SIG-M5 (cell line): ENCODE measurements around the gene FBXW4.
A peak's percentile ranks its signal among the peaks of the same experiment; 100 is the strongest.

Experiments used
- DNase-seq: peaks from one replicate; lab custom pipeline; 2025; lab: John Stamatoyannopoulos, UW

Gene FBXW4

DNA sequence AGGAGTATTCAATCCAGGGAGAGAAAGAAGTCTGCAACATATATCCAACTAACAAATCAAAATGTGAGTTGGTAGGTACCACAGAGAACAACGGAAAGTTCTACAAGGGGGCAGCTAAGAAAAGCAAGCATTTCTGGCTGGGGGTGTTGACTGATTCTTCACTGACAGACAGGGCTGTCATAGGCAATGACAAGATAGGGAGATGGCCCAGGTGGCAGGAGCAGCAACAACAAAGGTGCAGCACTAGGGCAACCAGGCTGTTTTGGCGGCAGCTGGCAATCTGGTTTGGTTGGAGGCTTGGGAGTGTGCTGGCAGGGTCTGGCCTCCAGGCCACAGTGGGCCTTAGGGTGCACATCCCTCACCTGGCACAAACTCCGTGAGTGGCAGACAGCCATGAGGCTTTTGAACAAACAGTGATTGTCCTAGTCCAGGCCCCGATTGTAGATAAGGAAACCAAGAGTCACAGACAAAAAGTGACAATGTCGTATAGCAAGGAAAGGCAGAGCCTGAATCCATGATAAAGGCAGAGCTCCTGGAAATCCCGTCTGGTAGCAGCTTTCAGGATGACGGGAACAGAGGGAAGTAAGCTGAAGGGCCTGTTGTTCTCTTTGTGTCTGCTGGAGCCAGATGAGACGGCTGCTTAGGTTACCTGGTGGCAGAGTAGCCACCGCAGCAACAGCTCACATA lies 78.4 kb downstream of the FBXW4 start:
- DNase-seq, result no peak

DNA sequence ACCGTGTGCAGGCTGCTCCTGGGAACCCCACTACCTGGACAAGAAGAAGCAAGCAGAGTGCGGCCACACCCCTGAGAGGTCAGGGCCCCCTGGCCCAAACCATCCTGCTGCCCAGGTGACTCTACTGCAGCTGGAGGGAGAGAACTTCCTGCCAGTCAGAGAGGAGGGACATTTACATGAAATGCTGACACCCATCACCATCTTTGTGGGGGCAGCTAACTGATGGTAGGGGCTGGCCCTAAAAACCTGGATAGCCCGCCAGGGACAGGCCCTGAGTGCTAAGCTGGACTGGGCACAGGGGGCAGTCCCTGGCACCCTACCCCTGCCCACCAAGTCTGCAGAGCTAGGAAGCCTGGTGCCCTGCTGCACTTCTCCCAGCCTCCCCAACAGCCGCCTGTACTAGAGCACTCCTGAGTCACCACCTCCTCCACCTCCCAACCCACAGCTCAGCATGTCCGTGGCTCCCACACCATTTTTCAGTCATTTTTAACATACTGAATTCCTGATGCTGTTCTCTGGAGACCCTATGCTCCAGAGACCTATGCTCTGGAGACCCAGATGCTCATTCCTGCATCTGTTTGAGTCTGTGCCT lies 79.3 kb downstream of the FBXW4 start:
- DNase-seq, result no peak

DNA sequence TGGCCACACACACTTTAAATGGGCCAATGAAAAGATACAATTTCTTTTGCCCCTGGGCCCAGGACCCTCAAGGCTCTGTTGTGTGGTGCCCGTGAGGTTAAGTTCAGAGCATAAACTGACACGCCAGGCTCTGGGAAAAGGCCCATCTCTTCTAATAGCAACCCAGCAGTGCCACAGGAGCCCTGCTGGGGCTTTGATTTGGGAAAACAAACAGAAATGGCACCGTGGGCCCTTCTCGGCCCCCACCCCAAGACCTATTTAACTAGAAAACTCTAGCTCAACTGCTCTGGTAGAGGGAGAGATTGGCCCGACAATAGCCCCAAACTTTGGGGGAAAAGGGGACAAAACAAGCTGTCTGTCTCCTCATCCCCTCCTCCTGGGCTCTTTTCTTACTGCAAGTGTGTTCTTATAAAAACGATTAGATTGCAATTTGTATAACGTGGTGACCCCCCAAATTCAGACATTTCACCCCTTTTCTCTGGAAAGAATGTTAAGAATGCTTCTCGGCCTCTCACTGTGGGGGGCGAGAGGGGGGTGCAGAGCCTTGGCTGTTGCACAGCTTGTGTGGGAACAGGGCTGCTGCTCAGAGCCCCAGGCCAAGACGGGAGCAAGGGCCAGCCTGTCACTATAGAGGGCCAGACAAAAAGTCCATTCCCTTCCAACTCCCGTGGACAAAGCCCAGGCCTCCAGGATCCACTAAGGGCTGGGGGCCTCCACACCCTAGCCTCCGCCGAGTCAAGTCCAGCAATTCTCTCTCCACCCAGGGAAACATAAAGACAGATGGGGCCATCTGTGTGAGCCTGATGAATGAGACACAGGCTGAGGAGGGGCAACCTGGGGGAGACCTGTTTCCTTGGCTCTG lies 80.1 kb downstream of the FBXW4 start:
- DNase-seq, result no peak

DNA sequence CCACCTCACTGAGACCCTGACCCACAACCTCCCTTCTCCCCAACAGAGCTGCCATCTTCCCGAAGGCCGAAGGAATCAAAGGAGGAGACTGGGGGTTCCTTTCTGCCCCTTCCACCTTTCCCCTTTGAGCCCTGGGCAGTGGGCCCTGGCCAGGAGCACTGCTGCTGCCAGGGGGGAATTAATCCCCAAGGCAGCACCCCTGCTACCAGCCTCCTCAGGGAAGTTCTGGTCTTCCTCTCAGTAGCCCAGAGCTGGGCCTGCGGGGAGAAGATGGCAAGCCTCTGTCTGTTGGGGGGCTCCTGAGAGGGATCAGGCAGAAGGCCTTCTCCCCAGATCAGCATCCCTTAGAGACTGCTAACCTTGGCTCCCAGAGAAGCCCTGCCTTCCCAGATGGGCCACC lies 81.3 kb downstream of the FBXW4 start:
- DNase-seq, result no peak

DNA sequence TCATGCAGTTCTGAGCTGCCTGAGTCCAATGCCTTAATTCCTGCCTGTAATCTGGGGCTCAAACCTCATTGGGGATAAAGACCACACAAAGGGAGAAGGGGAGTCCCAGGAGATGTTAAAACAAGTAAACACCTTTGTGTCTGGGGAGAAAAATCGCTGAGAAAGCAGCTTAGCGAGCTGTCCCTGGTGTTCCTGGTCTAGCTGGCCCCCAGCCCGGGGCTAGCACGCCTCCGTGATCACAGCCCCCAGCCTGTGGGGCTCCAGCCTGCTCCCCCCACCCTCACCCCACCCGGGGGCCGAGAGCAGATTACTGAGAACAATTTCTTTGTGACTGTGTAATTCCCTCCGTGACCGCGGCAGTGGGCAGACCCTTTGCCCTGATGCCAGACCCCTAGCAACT lies 82.1 kb downstream of the FBXW4 start:
- DNase-seq, result no peak

DNA sequence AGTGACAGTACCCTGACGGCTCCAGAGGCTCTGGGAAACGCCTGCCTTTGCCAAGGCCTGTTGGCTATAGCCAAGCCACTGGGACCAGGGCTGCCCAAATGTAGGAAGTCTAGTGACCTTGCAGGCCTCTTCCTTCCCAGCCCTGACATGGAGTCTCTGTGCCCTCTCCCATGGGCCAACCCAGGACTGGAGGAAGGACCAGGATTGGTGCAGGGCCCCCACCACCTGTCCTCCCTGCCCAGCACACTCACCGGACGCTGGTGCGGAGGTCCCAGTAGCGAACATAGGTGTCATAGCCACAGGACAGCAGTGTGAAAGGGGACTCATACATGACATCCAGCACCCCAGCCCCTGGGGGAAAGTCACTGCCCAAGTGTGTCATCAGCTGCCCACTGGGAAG lies 82.9 kb downstream of the FBXW4 start:
- no peak for DNase-seq

DNA sequence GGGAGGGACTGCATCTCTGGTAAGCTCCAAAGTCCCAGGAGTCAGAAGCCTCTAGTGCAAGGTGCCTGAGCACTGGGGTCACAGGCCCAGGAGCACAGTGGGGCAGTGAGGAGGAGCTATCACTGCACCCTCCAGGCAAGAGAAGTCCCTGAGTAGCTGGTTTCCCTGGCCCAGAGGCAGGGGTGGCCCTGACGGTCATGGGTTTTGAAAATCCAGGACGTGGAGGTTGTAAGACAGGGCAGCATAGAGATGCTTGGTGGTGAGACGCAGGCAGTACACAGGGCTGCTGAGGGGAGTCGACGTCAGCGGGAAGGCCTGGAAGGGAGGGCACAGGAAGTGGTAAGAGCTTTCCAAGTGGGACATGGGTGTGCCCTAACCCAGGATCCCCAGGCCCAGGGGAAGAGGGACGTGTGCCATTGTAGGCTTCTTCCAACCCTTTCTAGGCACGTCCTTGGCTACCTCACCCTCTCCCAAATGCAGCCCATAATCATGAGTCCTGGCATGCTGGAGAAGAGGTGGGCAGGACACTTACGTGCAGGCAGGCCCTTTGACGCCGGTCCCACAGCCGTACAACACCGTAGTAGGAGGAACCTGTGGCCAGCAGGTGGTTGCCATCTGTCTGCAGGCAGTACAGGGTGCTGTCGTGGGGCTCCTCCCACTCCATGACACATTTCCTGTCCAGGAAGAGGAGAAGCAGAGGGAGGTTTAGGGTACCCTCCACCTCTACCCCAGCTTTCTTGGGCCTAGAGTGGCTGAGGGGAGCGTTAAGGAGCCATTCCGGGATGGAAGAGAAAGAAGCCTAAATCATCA lies 83.7 kb downstream of the FBXW4 start:
- DNase-seq, result no peak

DNA sequence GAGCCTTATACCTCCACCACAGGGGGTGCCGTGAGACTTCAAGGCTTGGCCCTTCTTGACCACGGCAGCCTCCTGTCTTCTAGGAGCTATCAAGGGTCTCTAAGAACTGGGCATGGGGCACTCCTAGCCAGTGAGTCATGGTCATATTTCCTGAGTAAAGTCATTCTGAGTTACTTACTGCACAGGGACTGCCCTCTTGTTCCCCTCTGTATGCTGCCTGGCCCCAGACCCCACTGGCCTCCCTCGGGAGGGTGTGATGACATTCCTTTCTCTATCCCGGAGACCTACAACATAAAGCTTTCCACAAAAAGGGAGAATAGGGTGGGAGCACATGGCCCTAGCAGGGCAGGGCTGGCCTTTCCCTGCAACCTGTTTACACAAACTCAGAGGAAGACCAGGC lies 85.5 kb downstream of the FBXW4 start:
- no peak for DNase-seq

DNA sequence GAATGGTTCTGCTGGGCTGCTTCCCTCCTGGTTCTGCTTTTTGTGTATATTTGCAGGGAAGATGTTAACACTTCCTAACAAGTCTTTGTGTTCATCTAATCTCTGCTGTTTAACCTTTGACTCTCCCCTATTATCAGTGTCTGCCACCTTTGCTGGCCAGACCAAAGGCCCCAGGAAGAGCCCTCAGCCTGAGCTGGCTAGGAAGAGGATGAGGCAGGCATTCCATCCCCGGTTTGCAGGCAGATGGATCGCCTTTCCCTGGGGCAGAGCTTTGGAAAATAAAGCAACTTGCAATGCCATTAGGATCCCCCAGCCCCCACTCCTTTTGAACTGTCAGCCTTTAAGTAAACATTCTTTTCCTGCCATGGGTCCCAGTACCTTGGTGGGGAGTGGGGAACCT lies 87.8 kb downstream of the FBXW4 start:
- DNase-seq, result no peak

DNA sequence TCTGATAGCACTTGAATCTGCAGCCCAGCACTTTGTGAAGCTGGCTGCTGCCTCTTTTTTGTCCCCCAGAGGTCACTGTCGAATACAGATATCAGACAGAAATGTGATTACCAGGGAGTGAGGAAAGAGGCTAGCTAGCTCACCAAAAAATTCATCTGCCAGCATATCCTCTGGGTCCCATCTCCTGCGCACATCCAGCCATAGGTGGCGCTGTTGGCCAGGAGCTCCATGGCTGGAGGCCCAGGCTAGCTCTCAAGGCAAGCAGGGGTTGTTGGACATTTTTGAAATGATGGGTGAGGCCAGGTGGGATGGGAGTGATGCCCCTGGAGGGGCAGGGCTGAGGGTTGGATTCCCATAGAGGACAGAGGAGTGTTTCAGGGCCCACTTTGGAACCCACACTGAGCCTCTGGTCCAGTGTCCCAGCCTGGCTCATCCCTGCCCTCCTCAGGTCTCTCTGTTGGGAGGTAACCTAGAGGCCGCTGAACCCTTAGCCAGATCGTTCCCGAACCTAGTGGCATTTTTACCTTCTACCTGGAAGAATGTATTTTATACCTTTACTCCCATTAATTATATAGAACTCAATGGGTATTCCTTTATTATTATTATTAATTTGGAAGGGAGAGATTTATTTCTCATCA lies 92.1 kb downstream of the FBXW4 start:
- peak; percentile 6 for DNase-seq

DNA sequence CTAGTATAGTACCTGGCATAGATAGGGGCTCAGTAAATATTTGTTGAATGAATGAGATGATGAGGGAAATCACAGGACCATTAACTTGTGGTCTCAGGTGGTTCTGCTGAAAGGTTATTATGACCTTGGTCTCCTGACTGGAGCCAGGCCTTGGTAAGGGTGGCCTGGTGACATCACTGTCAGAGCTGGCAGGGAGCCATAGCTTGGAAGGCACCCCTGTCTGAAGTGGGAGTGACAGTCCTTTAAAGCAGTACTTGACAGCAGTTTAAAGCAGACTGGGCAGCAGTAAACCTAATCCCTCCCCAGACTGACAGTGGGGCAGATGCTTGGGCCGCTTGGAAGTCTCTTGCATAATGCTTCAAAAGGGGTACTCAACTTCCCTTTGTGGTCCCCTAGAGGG lies 93.4 kb downstream of the FBXW4 start:
- DNase-seq, result no peak

DNA sequence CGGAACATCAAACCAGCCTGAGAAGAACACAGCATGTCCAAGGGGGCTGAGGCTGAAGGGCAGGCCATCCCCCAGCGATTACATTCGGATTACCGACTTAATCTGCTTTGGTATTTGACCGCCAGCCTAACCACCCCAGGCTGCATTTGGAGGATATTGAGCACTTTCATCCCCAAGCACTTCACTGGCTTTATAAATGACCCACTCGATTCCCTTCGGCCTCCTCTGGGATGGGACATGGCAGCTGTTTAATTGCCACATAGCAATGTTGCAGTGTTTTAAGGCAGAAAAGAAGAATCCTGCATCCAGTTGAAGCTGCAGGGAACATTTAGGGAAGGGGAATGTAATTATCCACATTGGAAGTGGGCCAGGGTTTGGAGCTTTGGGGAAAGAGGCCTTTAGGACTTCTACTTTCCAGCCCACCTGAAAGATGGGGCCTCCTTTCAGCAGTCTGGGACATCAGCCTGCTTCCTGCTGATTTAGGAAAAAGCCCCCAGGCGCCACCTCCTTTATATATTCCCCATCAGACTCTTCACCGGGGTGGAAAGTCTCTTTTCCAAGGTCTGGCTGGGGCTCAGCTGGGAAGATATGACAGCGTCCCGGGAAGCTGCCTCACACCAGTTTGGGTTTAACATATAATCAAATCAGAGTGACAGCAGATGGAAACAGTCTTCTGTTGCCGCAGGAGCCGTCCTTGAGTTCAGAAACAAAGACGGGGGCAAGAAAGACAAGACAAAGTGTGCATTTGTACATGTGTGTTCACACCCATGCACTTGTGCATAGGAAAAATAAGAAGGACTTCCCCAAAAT lies 97.7 kb downstream of the FBXW4 start:
- no peak for DNase-seq

DNA sequence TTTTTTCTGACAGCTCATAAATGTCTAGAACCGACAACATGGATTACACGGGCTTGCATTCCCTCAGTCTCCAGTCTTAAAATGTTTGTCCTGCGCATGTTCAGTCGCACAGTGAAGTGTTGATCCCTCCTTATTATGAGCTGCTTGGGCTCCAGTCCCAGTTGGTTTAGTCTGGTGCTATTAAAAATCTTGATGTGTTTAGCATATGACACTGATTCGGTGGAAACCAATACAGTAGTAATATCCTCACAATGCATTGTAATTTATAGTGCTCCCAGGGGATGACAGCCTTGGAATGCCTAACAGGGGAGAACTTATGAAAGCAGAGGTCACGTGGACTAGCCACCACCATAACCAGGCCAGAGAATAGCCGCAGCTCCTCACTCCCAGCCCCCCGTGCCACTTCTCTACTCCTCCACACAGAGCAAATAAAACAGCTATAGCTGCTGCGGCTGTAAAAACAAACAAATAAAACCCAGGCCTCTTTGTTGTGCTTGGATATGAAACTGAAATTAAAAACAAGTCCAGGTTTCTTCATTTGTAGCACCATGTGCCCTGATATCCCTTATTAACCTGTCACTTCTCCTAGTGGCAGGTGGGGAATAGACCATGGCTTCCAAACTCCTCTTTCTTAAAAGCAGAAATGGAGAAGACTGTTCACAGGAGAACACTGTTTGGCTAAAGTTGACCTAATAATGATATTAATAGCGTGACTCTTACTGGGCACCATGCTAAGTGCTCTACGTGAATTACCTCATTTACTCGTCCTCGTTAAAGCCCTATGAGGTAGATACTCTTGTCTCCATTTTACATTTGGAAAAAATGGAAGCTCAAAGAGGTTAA lies 99.2 kb downstream of the FBXW4 start:
- DNase-seq, result no peak

DNA sequence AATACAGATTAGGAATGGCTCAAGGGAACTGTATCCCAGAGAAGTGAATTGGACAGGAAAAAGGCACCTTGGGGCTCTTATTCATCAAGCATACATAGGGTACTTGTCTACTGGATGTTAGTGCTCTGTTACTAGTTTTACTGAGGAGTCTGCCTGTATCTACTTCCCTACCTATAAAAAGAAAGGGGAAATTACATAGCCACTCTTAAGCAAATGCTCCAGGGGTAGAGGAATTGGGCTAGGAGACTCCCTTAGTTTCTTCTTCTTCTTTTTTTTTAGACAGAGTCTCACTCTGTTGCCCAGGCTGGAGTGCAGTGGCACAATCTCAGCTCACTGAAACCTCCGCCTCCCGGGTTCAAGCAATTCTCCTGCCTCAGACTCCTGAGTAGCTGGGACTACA lies 101.6 kb downstream of the FBXW4 start:
- DNase-seq, result peak; percentile 29

DNA sequence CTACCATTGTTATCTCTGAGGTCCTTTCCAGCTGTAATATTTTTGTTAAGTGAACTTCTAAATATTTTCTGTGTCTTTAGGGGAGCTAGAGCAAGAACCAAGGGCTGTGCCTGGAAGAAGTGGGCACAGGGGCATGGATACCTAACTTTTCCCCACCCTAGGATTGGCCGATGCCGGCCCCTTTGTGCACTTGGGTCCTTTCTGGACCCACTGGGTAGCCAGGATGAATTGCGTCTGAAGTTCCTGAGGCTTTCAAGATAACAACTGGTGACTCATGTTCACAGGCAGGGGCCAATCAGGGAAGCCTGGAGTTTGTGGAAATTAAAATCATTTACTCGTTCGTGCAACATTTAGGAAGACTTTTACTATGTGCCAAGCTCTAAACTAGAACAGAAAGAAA lies 106.1 kb downstream of the FBXW4 start:
- no peak for DNase-seq

DNA sequence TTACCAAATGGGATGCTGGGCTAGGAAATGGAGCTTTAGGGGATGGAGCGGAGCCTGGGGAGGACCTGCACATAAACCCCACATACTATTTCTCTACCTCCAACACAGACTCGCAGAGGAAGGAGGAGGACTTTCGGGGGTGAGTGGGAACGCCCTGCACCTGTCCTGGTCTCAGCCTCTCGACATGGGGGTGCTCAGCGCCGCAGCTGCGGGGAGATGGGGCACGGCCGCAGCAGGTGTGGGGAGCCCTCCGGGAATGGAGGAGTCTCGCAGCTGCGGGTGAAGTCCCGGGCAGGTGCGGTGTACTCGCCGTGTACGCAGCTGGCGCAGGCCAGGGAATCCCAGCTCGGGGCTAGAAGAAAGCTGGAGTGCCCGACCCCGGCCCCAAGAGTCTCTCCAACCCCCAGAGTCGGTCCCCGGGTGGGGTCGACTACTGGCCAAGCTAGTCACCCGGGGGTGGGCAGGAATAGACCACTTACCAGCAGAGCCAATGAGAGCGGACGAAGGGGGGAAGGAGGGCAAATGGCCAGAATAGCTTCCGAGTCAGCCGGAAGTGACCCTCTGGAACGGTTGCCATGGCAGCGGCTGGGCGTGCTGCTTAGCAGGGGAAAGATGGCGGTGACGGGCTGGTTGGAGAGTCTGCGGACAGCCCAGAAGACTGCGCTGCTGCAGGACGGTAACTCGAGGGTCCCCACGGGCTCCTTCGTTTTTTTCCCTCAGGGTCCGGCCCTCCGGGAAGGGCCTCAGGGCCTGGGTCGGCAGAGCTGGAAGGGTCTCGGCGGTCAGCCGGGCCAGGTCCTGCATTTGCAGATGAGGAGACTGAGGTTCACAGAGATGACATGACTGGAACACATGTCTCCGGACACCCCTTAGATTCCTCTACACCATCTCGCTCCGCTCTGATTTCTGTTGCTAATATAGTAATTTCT lies 107.0 kb downstream of the FBXW4 start, which contains the start of the genes DPCD and POLL:
TSS of gene DPCD (plus strand) at position 597 of the 929 bp plus-strand sequence. CDS start at position 613, 16 bp downstream.
TSS of gene POLL (minus strand) at position 533 of the 929 bp plus-strand sequence. CDS start 897 bp downstream, outside the sequence.
- no peak for DNase-seq

DNA sequence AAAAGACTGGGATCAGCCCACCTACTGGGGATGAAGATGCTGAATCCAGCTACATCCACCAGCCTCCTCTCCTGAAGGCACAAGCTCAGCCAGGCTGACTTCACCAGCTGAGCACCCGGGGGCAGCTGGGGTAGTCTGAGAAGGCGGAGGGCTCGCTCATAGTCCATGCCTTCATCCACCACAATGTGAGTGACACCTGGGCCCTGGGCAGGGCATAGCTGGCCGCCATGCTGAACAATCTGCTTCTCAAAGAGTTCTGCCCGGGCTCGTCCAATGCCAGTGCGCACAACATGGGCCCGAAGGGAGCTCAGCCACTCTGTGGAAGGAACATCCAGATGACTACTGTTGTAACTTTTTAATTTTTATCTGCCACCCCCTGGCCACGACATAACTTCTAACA lies 109.1 kb downstream of the FBXW4 start:
- DNase-seq, result no peak
